Measurements from ENCODE around the gene MBD3. TPM values are rescaled to one million over a fixed set of nuclear protein-coding genes. Genes with fewer than 3 reads are reported as not detected.

The MBD3 gene
- total and polyA plus RNA-seq, 2 of the 4 experiments (the other 2 are of a cell fraction): 42.5 to 66.3 TPM

GRCh38 chr19:1632462-1633268 lies 40.0 kb upstream of the MBD3 start (continued):
- no peak for TF ChIP-seq BHLHE40 (IDR thresholded peaks at IDR 0.05; ENCODE audit: low read depth, low read length)

- Histone ChIP-seq H3K9me3 (ENCODE audit: control insufficient read depth, insufficient read depth, low read length) (peaks cover 2% of the 10 kb centered on the region; the same call in 1 of the 2 replicates), H3K23ac (ENCODE audit: low read depth, low read length) (no peak overlapping the region), H3K18ac (ENCODE audit: low read depth, low read length) (no peak overlapping the region), H3K4ac (ENCODE audit: low read depth, low read length) (no peak overlapping the region), H3K56ac (ENCODE audit: extremely low read depth, insufficient read depth, low read length) (no peak overlapping the region), H4K5ac (ENCODE audit: low read depth, low read length) (no peak overlapping the region), H3K9ac (ENCODE audit: low read depth, low read length) (no peak overlapping the region), H3K4me3 (ENCODE audit: insufficient read depth, low read depth, low read length) (no peak overlapping the region), H4K91ac (ENCODE audit: insufficient read depth, low read depth, low read length) (no peak overlapping the region), H3K4me1 (ENCODE audit: control insufficient read depth, insufficient read depth, low read length) (no peaks in the 10 kb centered on the region), H2AK9ac (replicated peaks; ENCODE audit: low read depth, low read length, poor library complexity) (no peak overlapping the region), H2BK20ac (ENCODE audit: low read depth, low read length) (no peak overlapping the region), H2AK5ac (ENCODE audit: low read depth, low read length) (no peak overlapping the region), H3K14ac (replicated peaks; ENCODE audit: low read depth, low read length) (no peak overlapping the region), H2BK120ac (ENCODE audit: low read depth, low read length) (no peak overlapping the region), H3K9me1 (ENCODE audit: insufficient read depth, low read length) (no peaks in the 10 kb centered on the region), H3K27ac (ENCODE audit: insufficient read depth, low read length) (no peak overlapping the region), H2AFZ (replicated peaks; ENCODE audit: low read length, poor library complexity) (no peak overlapping the region), H3K27me3 (ENCODE audit: control insufficient read depth, insufficient read depth, low read length) (no peaks in the 10 kb centered on the region), H2BK15ac (ENCODE audit: low read depth, low read length) (no peak overlapping the region), H4K20me1 (ENCODE audit: insufficient read depth, low read length) (peaks cover 36% of the 10 kb centered on the region), H3K36me3 (ENCODE audit: control insufficient read depth, insufficient read depth, low read length) (peaks cover 45% of the 10 kb centered on the region), H3K79me1 (ENCODE audit: low read depth in 1 of 2, low read length in 2 of 2) (peaks cover 0 to 45% of the 10 kb centered on the region in 2 experiments; a peak in 3 of 4 replicates), H3K4me2 (ENCODE audit: low read depth, low read length) (no peak overlapping the region), H4K8ac (ENCODE audit: low read depth in 2 of 2, low read length in 2 of 2) (no peak overlapping the region), H2BK5ac (ENCODE audit: low read depth, low read length, poor library complexity, severe bottlenecking) (no peak overlapping the region)
- intact Hi-C loops (cut with micrococcal nuclease): no loop called here
- in situ Hi-C loops (cut with MboI; ENCODE audit: low sequenced_read_pairs): no loop called here
- dilution Hi-C loops (cut with HindIII; ENCODE audit: low sequenced_read_pairs, unreplicated experiment): no loop called here
- WGBS, 2 experiments (ENCODE audit: extremely low coverage in 2 of 2, insufficient read length in 1 of 2): 95% methylated on average over 22 of the region's 31 CpGs; no CpG with 5 or more reads in 1 of the 2 experiments
- ChIA-PET POLR2A (ENCODE audit: unreplicated experiment) (no interaction called here), CTCF (no interaction called here)
- no peak for DNase-seq
- BruUV-seq (replicated peaks): no TSS peak
- no peak for ATAC-seq (ENCODE audit: low read depth)
- TF ChIP-seq MAFK (IDR thresholded peaks at IDR 0.05; ENCODE audit: low read depth, low read length) (no peak), FOS (IDR thresholded peaks at IDR 0.05; ENCODE audit: low read depth, low read length) (no peak), RCOR1 (IDR thresholded peaks at IDR 0.05; ENCODE audit: insufficient replicate concordance, low read length) (no peak), CHD1 (IDR thresholded peaks at IDR 0.05; ENCODE audit: low read depth, low read length) (no peak), RAD21 (IDR thresholded peaks at IDR 0.05; ENCODE audit: low read length) (no peak), CTCF (conservative IDR thresholded peaks at IDR 0.05; ENCODE audit: low read depth, low read length) (no peak), BHLHE40 (IDR thresholded peaks at IDR 0.05; ENCODE audit: low read depth, low read length) (no peak), SMC3 (IDR thresholded peaks at IDR 0.05; ENCODE audit: low read depth, low read length) (no peak), CEBPB (IDR thresholded peaks at IDR 0.05; ENCODE audit: low read depth, low read length) (no peak), POLR2A (IDR thresholded peaks at IDR 0.05; ENCODE audit: low read depth, low read length) (no peak), MXI1 (IDR thresholded peaks at IDR 0.05; ENCODE audit: borderline replicate concordance, low read depth, low read length) (no peak), RFX5 (IDR thresholded peaks at IDR 0.05; ENCODE audit: low read depth, low read length) (no peak), USF2 (IDR thresholded peaks at IDR 0.05; ENCODE audit: low read depth, low read length) (no peak), MAZ (IDR thresholded peaks at IDR 0.05; ENCODE audit: borderline replicate concordance, low read depth, low read length) (no peak), NFE2L2 (IDR thresholded peaks at IDR 0.05; ENCODE audit: low read depth, low read length) (no peak)
Observed at GRCh38 chr19:1631557-1632100, 39.0 kb upstream of the MBD3 start.
